GM19463 (cell line): Measurements from ENCODE around the gene PIEZO1.

ENCODE experiments used
- ATAC-seq: cut with Tn5 transposase; IDR thresholded peaks from one replicate; pipeline ENCODE4 v1.9.1; 2021; ENCODE audit warnings: mild to moderate bottlenecking, moderate library complexity; ENCODE audit not compliant: unreplicated experiment

Gene PIEZO1

GRCh38 chr16:88769617-88770460 lies 15.2 kb downstream of the PIEZO1 start:
- ATAC-seq, result no peak

- ATAC-seq, result no peak
Measured at GRCh38 chr16:88768071-88768783, 16.8 kb downstream of the PIEZO1 start.

- ATAC-seq, result no peak
Measured at GRCh38 chr16:88767546-88768070, 17.4 kb downstream of the PIEZO1 start.

GRCh38 chr16:88766975-88767374 lies 18.0 kb downstream of the PIEZO1 start:
- ATAC-seq, result no peak

- ATAC-seq, result no peak
Measured at GRCh38 chr16:88764913-88765349, 20.1 kb downstream of the PIEZO1 start.

GRCh38 chr16:88764080-88764479 lies 20.9 kb downstream of the PIEZO1 start:
- no peak for ATAC-seq

GRCh38 chr16:88763502-88764053 lies 21.4 kb downstream of the PIEZO1 start:
- ATAC-seq, result no peak

- ATAC-seq, result no peak
Measured at GRCh38 chr16:88762941-88763340, 22.1 kb downstream of the PIEZO1 start.

GRCh38 chr16:88762258-88762870 lies 22.7 kb downstream of the PIEZO1 start:
- no peak for ATAC-seq

- ATAC-seq, result no peak
Measured at GRCh38 chr16:88761830-88762229, 23.2 kb downstream of the PIEZO1 start.

GRCh38 chr16:88761143-88761534 lies 23.9 kb downstream of the PIEZO1 start:
- ATAC-seq, result no peak

- ATAC-seq, result no peak
Measured at GRCh38 chr16:88760424-88761142, 24.4 kb downstream of the PIEZO1 start.

GRCh38 chr16:88759976-88760350 lies 25.1 kb downstream of the PIEZO1 start:
- no peak for ATAC-seq

GRCh38 chr16:88759245-88759975 lies 25.6 kb downstream of the PIEZO1 start:
- ATAC-seq, result no peak

- ATAC-seq, result no peak
Measured at GRCh38 chr16:88758944-88759244, 26.1 kb downstream of the PIEZO1 start.

GRCh38 chr16:88758227-88758943 lies 26.6 kb downstream of the PIEZO1 start:
- ATAC-seq, result no peak

- no peak for ATAC-seq
Measured at GRCh38 chr16:88755745-88756443, 29.1 kb downstream of the PIEZO1 start.

GRCh38 chr16:88754912-88755744 lies 29.9 kb downstream of the PIEZO1 start:
- ATAC-seq, result no peak
